ENCODE measurements around the gene CEP55. TPM values are rescaled to one million over a fixed set of nuclear protein-coding genes. Genes with fewer than 3 reads are reported as not detected.

The CEP55 gene
- total RNA-seq, 1 experiment from 2014 or later = 17.3 TPM

DNA sequence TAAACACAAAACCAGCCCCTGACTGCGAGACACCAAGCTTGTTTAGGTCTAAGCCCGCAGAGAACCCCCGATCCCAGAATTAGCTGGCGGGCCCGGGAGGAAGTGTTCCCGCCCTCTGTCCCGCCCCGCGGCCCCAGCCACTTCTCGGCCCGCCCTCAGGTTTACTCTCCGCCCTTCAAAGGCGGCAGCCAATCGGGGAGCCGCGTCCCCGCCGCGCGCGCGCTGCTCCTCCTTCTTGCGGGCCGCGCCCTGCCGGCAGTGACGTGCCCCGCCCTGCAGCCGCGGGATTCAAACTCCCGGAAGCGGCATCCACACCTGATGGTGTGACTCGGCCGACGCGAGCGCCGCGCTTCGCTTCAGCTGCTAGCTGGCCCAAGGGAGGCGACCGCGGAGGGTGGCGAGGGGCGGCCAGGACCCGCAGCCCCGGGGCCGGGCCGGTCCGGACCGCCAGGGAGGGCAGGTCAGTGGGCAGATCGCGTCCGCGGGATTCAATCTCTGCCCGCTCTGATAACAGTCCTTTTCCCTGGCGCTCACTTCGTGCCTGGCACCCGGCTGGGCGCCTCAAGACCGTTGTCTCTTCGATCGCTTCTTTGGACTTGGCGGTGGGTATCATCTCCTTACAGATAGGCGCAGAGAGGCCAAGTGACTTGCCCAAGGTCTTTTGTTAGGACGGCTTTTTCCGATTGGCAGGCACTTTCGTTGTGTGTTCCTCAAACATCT is at the start of gene CEP55 (continued):
- no peak for TF ChIP-seq ZNF232 (CRISPR knock-in tag; IDR thresholded peaks at IDR 0.05)

DNA sequence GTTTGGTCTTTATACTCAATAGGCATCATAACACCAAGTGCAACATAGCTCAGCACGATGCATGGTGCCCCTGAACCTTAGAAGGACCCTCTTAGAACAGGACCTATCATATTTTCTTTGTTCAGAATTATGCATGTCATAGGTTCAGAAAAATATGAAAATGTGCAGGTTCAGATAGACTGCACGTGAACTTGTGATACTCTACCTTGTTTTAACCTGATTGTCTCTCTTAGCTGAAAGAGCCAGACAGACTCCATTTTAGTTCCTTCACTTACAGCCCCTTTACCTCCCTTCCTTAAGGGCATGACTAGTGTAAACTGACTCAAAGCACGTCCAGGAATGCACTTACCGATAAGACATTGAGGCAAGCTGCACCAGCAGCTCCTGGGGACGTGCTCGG is 49.4 kb upstream of the CEP55 start:
- DNase-seq (ENCODE audit: low spot score) = no peak
- ChIA-PET CTCF (interaction anchor here (1.3 to 5.4 kb wide), 4 partner anchors 21 to 70 kb away, joined by 3 to 33 read pairs (median 7); partner anchors contain the start of gene MYOF), POLR2A (no interaction called here)
- Mint-ChIP-seq H3K27me3 (ENCODE audit: low read depth) (no peaks in the 10 kb centered on the region), H3K9me3 (no peaks in the 10 kb centered on the region), H3K36me3 (no peaks in the 10 kb centered on the region), H3K27ac (peak overlapping the region; percentile 85), H3K4me1 (peaks cover 44% of the 10 kb centered on the region), H3K4me3 (no peak overlapping the region)
- TF ChIP-seq NFE2L1 (CRISPR knock-in tag; IDR thresholded peaks at IDR 0.05) (no peak), JUN (CRISPR knock-in tag; IDR thresholded peaks at IDR 0.05) (no peak), CREM (CRISPR knock-in tag; IDR thresholded peaks at IDR 0.05) (no peak), CREB1 (CRISPR knock-in tag; IDR thresholded peaks at IDR 0.05) (no peak), TCF7 (CRISPR knock-in tag; IDR thresholded peaks at IDR 0.05; ENCODE audit: low read depth) (no peak)
- TF ChIP-seq, protein P1, sequence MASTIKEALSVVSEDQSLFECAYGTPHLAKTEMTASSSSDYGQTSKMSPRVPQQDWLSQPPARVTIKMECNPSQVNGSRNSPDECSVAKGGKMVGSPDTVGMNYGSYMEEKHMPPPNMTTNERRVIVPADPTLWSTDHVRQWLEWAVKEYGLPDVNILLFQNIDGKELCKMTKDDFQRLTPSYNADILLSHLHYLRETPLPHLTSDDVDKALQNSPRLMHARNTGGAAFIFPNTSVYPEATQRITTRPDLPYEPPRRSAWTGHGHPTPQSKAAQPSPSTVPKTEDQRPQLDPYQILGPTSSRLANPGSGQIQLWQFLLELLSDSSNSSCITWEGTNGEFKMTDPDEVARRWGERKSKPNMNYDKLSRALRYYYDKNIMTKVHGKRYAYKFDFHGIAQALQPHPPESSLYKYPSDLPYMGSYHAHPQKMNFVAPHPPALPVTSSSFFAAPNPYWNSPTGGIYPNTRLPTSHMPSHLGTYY (CRISPR knock-in tag; IDR thresholded peaks at IDR 0.05) = no peak
- no peak for ATAC-seq

DNA sequence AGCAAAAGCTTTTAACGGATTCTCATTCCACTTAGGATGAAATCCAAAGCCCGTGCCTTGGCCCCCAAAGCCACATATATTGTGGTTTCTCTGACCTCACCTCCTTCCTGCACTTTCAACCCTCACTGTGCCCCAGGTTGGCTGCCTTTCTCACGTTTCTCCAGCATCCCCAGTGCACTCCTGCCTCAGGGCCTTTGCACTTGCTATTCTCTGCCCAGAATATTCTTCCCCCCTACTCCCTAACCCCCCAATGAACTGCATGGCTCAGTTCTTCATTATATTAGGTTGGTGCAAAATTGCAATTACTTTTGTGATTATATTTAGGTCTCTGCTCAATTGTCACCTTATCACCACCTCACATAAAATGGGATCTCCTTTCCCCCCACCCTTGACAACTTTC is 48.4 kb upstream of the CEP55 start:
- no peak for ATAC-seq
- ChIA-PET CTCF (no interaction called here), POLR2A (no interaction called here)
- H3K9me3 Mint-ChIP-seq = no peaks in the 10 kb centered on the region
- H3K4me3 Mint-ChIP-seq = no peak overlapping the region
- DNase-seq (ENCODE audit: low spot score) = no peak
- H3K27ac Mint-ChIP-seq = no peak overlapping the region
- H3K36me3 Mint-ChIP-seq = no peaks in the 10 kb centered on the region
- peaks cover 39% of the 10 kb centered on the region for H3K4me1 Mint-ChIP-seq
- H3K27me3 Mint-ChIP-seq (ENCODE audit: low read depth) = no peaks in the 10 kb centered on the region
- TF ChIP-seq, protein P2, sequence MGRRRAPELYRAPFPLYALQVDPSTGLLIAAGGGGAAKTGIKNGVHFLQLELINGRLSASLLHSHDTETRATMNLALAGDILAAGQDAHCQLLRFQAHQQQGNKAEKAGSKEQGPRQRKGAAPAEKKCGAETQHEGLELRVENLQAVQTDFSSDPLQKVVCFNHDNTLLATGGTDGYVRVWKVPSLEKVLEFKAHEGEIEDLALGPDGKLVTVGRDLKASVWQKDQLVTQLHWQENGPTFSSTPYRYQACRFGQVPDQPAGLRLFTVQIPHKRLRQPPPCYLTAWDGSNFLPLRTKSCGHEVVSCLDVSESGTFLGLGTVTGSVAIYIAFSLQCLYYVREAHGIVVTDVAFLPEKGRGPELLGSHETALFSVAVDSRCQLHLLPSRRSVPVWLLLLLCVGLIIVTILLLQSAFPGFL (CRISPR knock-in tag; IDR thresholded peaks at IDR 0.05; ENCODE audit: borderline replicate concordance) = no peak
- TF ChIP-seq, protein P3, sequence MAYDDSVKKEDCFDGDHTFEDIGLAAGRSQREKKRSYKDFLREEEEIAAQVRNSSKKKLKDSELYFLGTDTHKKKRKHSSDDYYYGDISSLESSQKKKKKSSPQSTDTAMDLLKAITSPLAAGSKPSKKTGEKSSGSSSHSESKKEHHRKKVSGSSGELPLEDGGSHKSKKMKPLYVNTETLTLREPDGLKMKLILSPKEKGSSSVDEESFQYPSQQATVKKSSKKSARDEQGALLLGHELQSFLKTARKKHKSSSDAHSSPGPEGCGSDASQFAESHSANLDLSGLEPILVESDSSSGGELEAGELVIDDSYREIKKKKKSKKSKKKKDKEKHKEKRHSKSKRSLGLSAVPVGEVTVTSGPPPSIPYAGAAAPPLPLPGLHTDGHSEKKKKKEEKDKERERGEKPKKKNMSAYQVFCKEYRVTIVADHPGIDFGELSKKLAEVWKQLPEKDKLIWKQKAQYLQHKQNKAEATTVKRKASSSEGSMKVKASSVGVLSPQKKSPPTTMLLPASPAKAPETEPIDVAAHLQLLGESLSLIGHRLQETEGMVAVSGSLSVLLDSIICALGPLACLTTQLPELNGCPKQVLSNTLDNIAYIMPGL (CRISPR knock-in tag; IDR thresholded peaks at IDR 0.05) = no peak
- no peak for TF ChIP-seq NR3C1 (CRISPR knock-in tag; conservative IDR thresholded peaks at IDR 0.05; ENCODE audit: low read depth)
- TF ChIP-seq, protein P4, sequence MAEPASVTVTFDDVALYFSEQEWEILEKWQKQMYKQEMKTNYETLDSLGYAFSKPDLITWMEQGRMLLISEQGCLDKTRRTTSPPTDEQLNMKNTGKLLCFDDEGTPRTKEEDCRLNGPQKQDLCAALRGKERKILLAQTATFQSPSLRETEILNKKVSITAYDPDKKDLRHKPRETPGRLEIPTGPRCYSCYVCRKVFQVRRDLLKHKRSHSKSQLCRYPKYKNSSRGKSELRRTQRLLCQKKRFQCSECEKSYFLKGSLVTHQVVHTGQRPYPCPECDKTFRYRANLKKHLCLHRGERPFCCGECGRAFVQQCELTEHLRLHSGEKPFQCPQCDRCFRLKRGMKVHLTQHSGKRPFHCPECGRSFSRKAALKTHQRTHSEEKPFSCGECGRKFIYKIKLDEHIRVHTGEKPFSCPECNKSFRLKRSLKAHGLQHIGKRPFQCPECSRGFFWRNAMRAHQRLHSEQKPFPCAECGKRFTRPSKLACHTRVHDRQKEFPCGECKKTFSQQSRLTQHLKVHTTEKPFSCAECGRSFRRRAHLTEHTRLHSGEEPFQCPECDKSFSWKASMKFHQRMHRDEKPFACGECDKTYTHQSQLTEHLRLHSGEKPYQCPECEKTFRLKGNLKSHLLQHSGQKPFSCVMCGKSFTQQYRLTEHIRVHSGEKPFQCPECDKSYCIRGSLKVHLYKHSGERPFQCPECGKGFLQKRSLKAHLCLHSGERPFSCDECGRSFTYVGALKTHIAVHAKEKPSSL (CRISPR knock-in tag; conservative IDR thresholded peaks at IDR 0.05) = no peak

DNA sequence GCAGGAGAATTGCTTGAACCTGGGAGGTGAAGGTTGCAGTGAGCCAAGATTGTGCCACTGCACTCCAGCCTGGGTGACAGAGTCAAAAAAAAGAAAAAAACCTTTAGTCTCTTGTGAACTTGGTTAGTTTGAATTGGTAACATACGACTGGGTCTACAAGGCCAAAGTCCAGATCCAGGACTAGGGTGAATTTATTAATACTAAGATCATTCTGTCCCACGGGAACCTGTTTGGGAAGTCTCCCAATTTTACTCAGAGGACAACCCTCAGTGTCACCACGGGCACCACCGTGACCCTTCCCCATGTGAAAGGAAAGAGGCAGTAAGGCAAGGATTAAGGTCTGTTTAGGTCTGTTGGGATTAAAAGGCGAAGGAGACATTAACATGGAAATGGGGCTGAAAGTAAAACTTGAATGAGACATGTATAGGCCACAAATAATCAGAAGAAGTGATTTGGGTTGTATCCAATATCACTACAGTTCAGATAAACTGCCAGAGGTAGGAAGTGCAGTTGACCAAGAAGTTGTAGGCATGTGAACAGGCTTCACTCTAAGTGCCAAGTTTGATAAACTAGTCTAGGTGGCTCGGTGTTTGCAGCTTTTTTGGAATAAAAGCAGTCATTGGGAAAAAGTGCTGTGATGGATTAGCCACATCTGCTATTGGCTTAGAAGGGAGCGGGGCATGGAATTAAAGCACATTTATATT is 45.0 kb upstream of the CEP55 start:
- Mint-ChIP-seq H3K27me3 (ENCODE audit: low read depth) (no peaks in the 10 kb centered on the region), H3K9me3 (no peaks in the 10 kb centered on the region), H3K4me3 (no peak overlapping the region), H3K27ac (no peak overlapping the region), H3K36me3 (no peaks in the 10 kb centered on the region), H3K4me1 (peaks cover 12% of the 10 kb centered on the region)
- CTCF ChIA-PET = interaction anchor here (1.3 kb wide), 1 partner anchor 31 kb away, joined by 4 read pairs; the partner anchor contains the start of gene MYOF
- no peak for ATAC-seq
- DNase-seq (ENCODE audit: low spot score) = no peak
- no peak for TF ChIP-seq MXD4 (CRISPR knock-in tag; IDR thresholded peaks at IDR 0.05; ENCODE audit: borderline replicate concordance)
- POLR2A ChIA-PET = no interaction called here
